A673 (cell line): Measurements from ENCODE around the gene ADAMTS2. TPM values are rescaled to one million over a fixed set of nuclear protein-coding genes. Genes with fewer than 3 reads are reported as not detected.

Source experiments
- BruUV-seq: library from RNA; stranded (reverse); fragments of 400-500 nt; replicated peaks from 2 replicates; lab custom pipeline; 2021; lab: Mats Ljungman, UMichigan
- CTCF ChIA-PET: fragments of 300-600 bp; sonication (Branson Sonifier 250); formaldehyde crosslinking; loops from one replicate; lab custom pipeline; 2022; ENCODE audit warnings: antibody characterized with exemption; lab: Charles Lee
- POLR2A ChIA-PET: fragments of 300-600 bp; sonication (Branson Sonifier 250); formaldehyde crosslinking; loops from one replicate; lab custom pipeline; 2022; ENCODE audit warnings: antibody characterized with exemption; ENCODE audit not compliant: low non-redundant PET; lab: Charles Lee
- DNase-seq: peaks from one replicate; pipeline ENCODE4 v3.0.0-alpha.2; 2015; ENCODE audit warnings: low spot score
- H3K27ac ChIP-seq: fragments of 200-600 bp; sonication (generic); 2 replicates; pipeline ENCODE4 v1.5.1; 2016; ENCODE audit warnings: mixed run types, low read depth, mild to moderate bottlenecking, mixed read lengths, antibody characterized with exemption, low read length; ENCODE audit not compliant: poor library complexity, severe bottlenecking
- H3K27me3 ChIP-seq: fragments of 200-600 bp; sonication (generic); replicated peaks from 2 replicates; pipeline ENCODE4 v1.6.1; 2017; ENCODE audit warnings: mixed run types, low read depth, mild to moderate bottlenecking, mixed read lengths, antibody characterized with exemption, low read length; ENCODE audit not compliant: insufficient read depth, poor library complexity
- H3K36me3 ChIP-seq: fragments of 200-600 bp; sonication (generic); 2 replicates; pipeline ENCODE4 v1.6.1; 2016; ENCODE audit warnings: mixed run types, mild to moderate bottlenecking, mixed read lengths, antibody characterized with exemption, low read length; ENCODE audit not compliant: insufficient read depth, poor library complexity, severe bottlenecking
- H3K4me1 ChIP-seq: fragments of 200-600 bp; sonication (generic); 2 replicates; pipeline ENCODE4 v1.6.1; 2017; ENCODE audit warnings: mixed run types, mild to moderate bottlenecking, mixed read lengths, antibody characterized with exemption, low read length; ENCODE audit not compliant: insufficient read depth, poor library complexity, severe bottlenecking
- H3K4me3 ChIP-seq: fragments of 200-600 bp; sonication (generic); 2 replicates; pipeline ENCODE4 v1.5.1; 2016; ENCODE audit warnings: low read depth, mixed run types, mild to moderate bottlenecking, mixed read lengths, low read length; ENCODE audit not compliant: poor library complexity, severe bottlenecking
- H3K9me3 ChIP-seq: fragments of 200-600 bp; sonication (generic); 2 replicates; pipeline ENCODE4 v1.6.1; 2016; ENCODE audit warnings: mixed run types, low read depth, mild to moderate bottlenecking, mixed read lengths, antibody characterized with exemption, low read length; ENCODE audit not compliant: poor library complexity, severe bottlenecking
- EZH2 ChIP-seq: fragments of 200-600 bp; sonication (generic); IDR thresholded peaks from 2 replicates; pipeline ENCODE4 v1.6.1; 2017; ENCODE audit warnings: borderline replicate concordance, low read depth, mild to moderate bottlenecking, mixed read lengths, antibody characterized with exemption, low read length; ENCODE audit not compliant: poor library complexity, severe bottlenecking
- intact Hi-C: fragments of 100-400 bp; cut with micrococcal nuclease; formaldehyde crosslinking; loops from one replicate; pipeline ENCODE4 v1.10.0; 2022; ENCODE audit not compliant: unreplicated experiment
- total RNA-seq: library from RNA; stranded (reverse); gene quantifications from 2 replicates; pipeline ENCODE4 v1.2.3, GENCODE V29; 2021
- TF ChIP-seq, protein P1 (sequence below): fragments of 300-800, 200-600 bp; sonication (generic); conservative IDR thresholded peaks from 2 replicates; pipeline ENCODE4 v1.5.1; 2017; ENCODE audit warnings: low read depth, mild to moderate bottlenecking, antibody characterized with exemption, low read length, moderate library complexity, mixed read lengths

ADAMTS2 gene
- total RNA-seq, 1 experiment from 2014 or later, result 0.39 TPM

DNA sequence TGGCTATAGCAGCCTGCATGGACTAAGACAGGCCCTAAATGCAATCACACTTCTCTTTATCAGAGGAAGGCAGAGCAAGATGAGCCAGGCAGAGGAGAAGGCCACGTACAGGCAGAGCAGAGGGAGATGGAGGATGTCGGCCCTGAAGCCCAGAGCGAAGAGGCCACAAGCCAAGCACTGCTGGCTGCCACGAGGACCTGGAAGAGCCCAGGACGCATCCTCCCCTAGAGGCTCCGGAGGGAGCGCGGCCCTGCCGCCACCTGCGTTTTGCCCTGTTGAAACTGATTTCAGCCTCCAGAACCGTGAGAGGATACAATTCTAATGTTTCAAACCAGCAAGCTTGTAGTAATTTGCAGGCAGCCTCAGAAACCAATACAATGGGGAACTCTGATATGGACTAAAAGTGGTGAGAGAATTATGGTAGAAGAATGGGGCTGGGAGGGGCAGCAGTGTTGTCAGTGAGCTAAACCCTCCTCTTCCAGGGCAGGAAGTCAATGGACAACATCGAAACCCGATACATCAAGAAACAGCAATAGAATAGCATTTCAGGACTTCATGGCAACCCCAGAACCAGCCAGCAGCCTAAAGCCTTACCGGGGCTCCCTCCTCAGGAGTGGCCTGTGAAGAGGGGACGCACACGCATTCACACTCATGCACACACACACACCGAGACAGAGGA, 32.6 kb downstream of the ADAMTS2 start:
- Histone ChIP-seq H3K4me1 (no peaks in the 10 kb centered on the region), H3K27ac (no peak overlapping the region), H3K36me3 (no peaks in the 10 kb centered on the region), H3K27me3 (no peaks in the 10 kb centered on the region), H3K9me3 (no peaks in the 10 kb centered on the region), H3K4me3 (no peak overlapping the region)
- TF ChIP-seq EZH2, result no peak
- TF ChIP-seq, protein P1, sequence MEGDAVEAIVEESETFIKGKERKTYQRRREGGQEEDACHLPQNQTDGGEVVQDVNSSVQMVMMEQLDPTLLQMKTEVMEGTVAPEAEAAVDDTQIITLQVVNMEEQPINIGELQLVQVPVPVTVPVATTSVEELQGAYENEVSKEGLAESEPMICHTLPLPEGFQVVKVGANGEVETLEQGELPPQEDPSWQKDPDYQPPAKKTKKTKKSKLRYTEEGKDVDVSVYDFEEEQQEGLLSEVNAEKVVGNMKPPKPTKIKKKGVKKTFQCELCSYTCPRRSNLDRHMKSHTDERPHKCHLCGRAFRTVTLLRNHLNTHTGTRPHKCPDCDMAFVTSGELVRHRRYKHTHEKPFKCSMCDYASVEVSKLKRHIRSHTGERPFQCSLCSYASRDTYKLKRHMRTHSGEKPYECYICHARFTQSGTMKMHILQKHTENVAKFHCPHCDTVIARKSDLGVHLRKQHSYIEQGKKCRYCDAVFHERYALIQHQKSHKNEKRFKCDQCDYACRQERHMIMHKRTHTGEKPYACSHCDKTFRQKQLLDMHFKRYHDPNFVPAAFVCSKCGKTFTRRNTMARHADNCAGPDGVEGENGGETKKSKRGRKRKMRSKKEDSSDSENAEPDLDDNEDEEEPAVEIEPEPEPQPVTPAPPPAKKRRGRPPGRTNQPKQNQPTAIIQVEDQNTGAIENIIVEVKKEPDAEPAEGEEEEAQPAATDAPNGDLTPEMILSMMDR, result no peak
- intact Hi-C loops, result no loop called here
- BruUV-seq, result no TSS peak
- no peak for DNase-seq
- ChIA-PET CTCF (no interaction called here), POLR2A (no interaction called here)

DNA sequence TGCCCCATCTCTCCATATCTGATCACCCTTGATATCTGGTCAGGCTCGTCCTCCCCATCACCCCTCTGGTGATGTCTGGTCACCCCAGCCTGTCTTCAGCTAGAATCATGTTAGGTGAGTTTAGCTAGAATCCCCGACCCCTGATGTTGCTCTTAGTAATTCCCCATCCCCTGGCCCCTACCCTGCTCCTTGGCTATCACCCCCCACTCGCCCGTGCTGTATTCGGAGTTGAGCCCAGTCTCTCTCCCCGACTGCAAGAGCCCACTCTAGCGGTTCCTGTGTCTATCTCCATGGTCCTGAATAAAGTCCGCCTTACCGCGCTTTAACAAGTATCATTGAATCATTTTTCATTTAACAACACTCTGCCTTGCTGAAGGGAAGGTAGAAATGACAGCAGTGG, 33.7 kb downstream of the ADAMTS2 start:
- no peaks in the 10 kb centered on the region for H3K4me1 ChIP-seq
- H3K36me3 ChIP-seq, result no peaks in the 10 kb centered on the region
- TF ChIP-seq, protein P1, result no peak
- no peak for TF ChIP-seq EZH2
- DNase-seq, result no peak
- H3K9me3 ChIP-seq, result no peaks in the 10 kb centered on the region
- intact Hi-C loops, result no loop called here
- H3K27me3 ChIP-seq, result no peaks in the 10 kb centered on the region
- H3K27ac ChIP-seq, result no peak overlapping the region
- BruUV-seq, result no TSS peak
- ChIA-PET CTCF (no interaction called here), POLR2A (no interaction called here)
- no peak overlapping the region for H3K4me3 ChIP-seq

DNA sequence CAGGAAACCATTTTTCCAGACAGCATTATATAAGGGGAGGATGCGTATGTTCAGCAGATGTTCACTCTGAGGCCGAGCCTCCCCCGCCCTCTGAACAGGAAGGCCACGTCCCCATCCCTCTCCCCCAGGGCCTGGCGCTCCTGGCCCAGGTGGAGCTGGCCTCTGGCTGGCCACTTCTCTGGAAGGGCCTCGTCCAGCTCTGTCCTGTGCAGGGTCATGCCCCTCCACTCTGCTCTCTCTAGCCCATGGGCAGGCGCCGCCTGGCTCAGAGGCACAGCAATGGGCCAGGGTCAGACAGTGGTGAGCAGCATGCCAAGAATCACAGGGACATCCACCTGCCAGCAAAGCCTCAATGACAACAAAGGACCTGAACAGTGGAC, 34.2 kb downstream of the ADAMTS2 start:
- H3K27ac ChIP-seq, result no peak overlapping the region
- no TSS peak for BruUV-seq
- intact Hi-C loops, result no loop called here
- no peaks in the 10 kb centered on the region for H3K4me1 ChIP-seq
- no peak for TF ChIP-seq EZH2
- TF ChIP-seq, protein P1, result no peak
- no peaks in the 10 kb centered on the region for H3K36me3 ChIP-seq
- ChIA-PET CTCF (no interaction called here), POLR2A (no interaction called here)
- H3K9me3 ChIP-seq, result no peaks in the 10 kb centered on the region
- H3K4me3 ChIP-seq, result no peak overlapping the region
- H3K27me3 ChIP-seq, result no peaks in the 10 kb centered on the region
- DNase-seq, result no peak
